ENCODE measurements around the gene FLT3LG.

Gene FLT3LG

GRCh38 chr19:49473868-49474541 is at the start of gene FLT3LG:
Gene FLT3LG (plus strand): TSS chr19:49474215. CDS start chr19:49474640, 425 bp downstream.
- peak; percentile 91 for DNase-seq

DNA sequence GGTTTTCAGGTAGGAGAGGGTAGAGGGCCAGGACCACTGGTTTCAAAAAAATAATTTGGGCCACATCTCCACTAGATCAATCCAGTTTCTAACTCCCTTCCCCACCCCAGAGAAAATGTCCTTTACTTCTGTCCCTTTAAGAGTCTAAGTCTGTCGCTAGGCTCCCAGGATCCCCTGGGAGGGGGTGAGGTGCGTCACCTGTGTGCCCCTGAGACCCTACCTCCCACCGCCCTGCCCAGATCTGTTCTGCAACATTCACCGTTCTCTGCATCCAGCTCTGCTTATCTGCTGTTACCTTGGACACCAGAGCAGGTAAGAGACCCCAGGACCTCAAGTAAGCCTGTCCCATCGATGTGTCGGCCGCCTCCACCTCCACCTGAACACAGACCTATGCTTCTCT is 48.8 kb upstream of the FLT3LG start, which contains the start of gene GFY:
Gene GFY, plus strand, starts transcription at position 211 of the 400 bp plus-strand sequence. CDS start 1,043 bp downstream, outside the sequence.
- no peak for DNase-seq

DNA sequence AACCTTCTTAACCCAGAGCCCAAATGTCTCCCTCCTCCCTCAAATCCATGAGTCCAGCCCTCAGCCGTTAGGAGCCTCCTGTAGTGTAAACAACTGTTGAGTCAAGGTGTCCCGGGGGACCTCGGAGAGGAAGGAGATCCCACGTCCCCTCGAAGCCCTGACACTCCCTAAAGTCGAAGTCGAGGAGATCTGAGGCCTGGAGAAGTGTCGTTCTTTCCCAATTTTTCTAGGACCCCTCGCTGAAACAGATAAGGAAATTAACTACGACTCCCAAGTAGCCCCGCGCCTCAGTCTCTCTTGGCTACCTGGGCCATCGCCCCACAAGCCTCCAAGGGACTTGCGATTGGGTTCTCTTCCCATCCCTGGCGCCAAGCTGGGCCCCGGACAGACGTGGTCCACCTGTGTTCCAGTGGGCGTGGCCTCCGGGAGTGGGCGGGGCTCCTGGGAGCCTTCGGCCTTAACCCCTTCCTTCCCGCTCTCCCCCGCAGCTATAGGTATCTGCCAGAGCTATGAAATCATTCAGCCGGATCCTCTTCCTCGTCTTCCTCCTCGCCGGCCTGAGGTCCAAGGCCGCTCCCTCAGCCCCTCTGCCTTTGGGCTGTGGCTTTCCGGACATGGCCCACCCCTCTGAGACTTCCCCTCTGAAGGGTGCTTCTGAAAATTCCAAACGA is 48.0 kb upstream of the FLT3LG start:
- peak; percentile 69 for DNase-seq

DNA sequence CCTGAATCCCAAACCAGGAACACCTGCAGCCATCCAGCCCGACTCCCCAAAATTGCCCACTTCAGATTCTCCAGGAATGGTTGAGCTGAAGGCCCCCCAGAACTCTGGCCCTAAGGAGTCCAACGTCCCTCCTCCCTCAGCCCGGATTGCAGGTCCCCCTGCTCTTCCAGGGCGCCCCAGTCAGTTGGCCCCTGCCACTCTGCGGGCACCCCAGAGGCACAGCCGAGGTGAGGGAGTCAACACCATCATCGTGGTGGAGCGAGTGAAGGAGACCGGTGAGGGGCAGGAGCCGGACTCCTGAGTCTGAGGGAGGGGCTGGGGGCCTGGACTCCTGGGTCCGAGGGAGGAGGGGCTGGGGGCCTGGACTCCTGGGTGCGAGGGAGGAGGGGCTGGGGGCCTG is 46.7 kb upstream of the FLT3LG start:
- no peak for DNase-seq

- peak; percentile 45 for DNase-seq
Measured at GRCh38 chr19:49427855-49428546, 46.0 kb upstream of the FLT3LG start.

DNA sequence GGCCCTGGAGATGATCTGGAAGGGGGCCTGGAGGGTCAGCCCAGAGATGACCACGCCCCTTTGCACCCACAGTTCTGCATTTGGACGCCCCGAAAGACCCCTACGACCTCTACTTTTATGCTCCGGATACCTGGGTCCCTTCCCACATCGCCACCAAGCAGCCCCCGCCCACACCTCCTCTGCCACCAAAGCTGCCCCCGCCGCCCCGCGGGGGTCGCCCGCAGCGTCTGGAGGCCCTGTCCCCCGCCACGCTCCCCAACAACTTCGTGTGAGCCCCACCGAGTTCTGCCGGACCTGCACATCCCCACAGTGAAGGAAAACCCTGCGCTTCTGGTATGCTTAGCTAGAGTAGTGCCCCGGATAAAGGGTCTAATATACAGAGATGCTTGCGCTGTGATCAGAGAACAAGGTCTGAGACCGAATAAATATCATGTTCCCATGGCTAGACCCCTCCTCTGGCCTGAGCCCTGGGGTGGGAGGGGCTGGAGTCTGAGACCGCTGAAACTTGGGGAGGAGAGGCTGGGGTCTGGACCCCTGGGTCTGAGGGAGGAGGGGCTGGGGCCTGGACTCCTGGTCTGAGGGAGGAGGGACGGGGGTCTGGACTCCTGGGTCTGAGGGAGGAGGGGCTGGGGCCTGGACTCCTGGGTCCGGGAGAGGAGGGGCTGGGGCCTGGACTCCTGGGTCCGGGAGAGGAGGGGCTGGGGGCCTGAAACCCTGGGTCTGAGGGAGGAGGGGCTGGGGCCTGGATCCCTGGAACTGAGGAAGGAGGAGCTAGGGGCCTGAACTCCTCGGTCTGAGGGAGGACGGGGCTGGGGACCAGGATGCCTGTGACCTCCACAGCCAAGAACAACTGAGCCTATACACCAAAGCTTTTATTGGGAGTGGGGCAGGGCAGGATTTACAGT is 45.2 kb upstream of the FLT3LG start:
- no peak for DNase-seq

DNA sequence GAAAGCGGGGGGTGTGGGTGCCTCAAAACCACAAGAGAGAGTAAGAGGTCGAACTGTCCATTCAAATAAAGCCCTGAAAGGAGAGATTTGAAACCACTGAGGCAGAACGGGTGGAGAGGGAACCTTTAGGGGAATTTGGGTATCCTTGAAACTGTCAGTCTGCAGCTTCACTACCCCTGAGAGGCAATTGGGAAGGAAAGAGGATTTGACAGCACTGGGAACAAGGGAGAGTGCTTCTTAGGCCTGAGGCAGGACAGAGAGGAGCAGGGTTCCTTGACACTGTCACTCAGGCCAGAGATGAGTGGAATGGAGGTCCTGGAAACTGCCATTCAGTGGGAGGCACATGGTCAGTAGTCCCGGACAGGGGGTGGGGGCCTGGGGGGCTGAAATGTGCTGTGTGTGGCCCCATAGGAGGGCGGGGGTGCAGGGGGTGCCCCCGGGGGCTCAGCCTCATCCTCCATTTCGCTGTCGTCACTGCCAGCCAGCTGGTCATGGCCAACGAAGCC is 43.8 kb upstream of the FLT3LG start:
- no peak for DNase-seq

GRCh38 chr19:49430678-49431329 is 43.2 kb upstream of the FLT3LG start:
- DNase-seq = peak; percentile 71

GRCh38 chr19:49431330-49431749 is 42.7 kb upstream of the FLT3LG start:
- DNase-seq = peak; percentile 59

- DNase-seq = peak; percentile 60
Measured at GRCh38 chr19:49432141-49433073, 41.6 kb upstream of the FLT3LG start.

DNA sequence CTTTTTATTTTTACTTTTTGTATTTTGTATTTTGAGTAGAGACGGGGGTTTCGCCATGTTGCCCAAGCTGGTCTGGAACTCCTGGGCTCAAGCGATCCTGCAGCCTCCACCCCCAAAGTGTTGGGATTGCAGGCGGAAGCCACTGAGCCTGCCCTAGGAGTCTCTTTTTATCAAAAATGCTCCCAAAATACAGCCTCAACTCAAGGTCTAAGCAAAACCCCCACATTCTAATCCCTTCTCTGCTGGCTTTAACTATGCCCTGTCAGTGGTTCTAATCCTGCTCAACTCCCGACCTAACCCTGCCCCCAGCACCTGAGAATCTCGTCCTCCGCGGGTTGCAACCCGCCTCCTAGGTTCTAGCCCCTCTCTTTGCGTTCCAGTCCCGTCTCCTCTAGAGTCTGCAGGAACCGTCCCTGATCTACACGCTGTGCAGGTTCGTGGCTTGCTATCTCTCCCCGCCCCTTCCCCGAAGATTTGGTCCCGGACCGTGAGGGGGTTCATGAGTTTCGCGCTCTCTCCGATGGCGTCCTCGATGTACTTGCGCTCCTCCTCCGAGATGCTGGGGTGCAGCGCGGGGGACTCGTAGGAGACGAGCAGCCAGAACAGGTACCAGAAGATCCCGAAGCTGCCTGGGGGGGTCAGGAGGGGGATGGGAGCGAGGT is 40.6 kb upstream of the FLT3LG start:
- no peak for DNase-seq

DNA sequence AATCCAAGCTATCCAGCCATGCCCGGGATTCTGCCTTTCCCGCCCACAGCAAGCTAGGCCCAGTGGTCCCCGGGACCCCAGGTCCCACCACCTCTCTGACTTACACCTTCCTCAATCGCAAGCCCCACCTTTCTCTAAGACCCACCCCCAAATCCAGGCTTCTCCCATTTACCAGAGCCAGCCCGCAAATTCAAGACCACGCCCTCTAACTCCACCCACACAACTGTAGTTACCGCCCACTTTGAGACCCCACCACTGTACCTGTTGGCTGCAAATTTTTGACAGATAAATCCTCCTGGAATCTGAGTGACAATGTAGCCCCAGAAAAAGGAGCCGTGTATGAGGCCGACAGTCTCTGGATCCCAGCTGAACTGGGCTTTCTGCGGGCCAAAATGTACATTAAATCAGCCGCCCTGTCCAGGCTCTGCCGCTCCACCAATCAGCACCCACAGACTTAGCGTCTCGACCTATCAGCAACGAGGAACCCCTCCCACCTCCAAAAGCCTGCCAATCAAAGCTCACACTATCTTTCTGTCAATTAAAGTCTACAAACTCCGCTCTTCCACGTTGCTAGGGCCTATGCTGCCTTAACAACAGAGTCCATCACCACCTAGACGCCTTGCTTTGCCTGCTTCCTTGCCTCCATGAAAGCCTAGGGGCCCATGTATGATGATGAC is 39.0 kb upstream of the FLT3LG start:
- DNase-seq = no peak

DNA sequence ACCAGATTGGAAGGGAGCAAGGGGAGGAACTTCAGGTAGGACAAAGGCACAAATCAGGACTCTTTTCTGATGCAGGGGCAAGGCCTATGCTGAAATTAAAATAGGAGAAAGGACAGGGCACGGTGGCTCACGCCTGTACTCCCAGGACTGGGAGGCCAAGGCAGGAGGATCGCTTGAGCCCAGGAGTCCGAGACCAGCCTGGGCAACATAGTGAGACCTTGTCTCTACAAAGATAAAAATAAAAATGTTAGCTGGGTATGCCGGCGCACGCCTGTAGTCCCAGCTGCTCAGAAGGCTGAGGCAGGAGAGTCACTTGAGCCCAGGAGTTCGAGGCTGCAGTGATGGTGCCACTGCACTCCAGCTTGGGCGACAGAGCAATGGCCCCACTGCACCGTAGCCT is 38.3 kb upstream of the FLT3LG start:
- no peak for DNase-seq

- peak; percentile 86 for DNase-seq
Measured at GRCh38 chr19:49436381-49437017, 37.5 kb upstream of the FLT3LG start.

- DNase-seq = no peak
Measured at GRCh38 chr19:49437231-49437630, 36.8 kb upstream of the FLT3LG start.

- no peak for DNase-seq
Measured at GRCh38 chr19:49438261-49438660, 35.8 kb upstream of the FLT3LG start.

DNA sequence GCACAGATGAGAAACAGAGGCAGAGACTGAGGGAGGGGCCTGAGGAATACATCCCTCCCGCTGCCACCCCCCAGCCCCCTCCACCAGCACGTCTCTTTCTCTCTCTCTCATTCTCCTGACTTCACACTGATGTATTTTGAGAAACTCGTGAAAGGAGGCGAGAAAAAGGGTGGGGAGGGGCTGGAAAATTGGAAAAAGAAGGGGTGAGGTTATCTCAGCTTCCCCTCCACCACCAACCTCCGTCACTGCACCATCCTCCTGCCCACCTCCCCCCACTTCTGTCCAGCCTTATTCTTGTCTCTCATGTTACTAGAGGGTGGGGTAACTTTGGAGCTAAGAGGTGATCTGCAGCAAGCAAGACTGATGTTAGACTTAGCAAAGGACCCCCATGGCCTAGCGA is 34.2 kb upstream of the FLT3LG start:
- no peak for DNase-seq

- DNase-seq = no peak
Measured at GRCh38 chr19:49440439-49441209, 33.4 kb upstream of the FLT3LG start.
